Measurements from ENCODE around the gene PLA1A.

Gene PLA1A

DNA sequence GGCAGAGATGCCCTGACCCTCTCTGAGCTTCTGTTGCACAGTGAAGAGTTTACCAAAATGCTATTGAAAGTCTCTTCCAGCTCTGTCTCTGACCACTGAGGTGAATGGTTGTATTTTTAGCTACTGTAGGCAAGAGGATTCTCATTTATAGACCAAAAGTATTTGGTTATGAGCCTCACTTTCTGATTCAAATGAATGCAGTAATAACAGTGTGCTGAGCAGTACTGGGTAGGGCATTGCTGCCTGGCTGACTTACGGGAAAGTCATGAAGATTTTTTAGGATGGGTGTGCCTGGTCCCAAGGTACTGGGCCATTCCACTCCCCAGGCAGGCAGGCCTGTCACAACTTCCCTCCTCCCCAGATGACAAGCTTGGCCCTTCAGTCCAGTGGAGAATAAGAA is 15.5 kb downstream of the PLA1A start:
- DNase-seq = no peak

DNA sequence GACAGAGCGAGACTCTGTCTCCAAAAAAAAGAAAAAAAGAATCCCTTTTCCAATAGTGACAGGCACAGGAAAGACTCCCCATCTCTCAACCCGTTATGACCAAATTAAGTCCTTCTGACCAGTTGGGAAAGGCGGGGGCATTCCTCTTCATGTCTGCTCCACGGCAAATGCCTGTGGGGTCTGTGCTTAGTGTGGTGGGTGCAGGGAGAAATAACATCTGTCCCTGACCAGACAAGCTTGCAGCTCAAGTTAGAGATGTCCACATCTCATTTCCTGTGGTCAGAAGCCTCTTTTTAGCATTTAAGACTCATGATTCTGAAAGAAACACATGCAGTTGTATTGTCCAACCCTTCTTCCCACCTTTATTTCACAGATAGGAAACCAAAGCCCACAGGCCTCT is 16.2 kb downstream of the PLA1A start:
- DNase-seq = no peak

DNA sequence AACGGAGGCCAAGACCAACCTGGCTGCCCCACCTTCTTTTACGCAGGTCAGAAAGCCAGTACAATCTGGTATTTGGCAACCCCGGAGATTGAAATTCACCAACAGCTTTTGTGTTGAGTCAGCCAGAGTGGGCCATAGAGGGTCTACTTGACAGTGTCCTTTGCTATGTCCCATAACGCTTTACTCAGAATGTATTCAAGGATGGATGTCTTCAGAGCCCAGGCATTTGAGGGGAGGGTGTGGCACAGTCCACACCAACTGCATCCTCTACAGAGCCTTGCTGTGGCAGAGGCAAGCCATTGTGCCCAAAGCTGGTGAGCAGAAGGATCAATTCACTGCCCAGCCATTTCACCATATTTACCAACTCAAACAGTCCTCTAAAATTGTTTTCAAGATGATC is 18.4 kb downstream of the PLA1A start:
- no peak for DNase-seq

GRCh38 chr3:119619094-119619493 is 21.4 kb downstream of the PLA1A start:
- no peak for DNase-seq

DNA sequence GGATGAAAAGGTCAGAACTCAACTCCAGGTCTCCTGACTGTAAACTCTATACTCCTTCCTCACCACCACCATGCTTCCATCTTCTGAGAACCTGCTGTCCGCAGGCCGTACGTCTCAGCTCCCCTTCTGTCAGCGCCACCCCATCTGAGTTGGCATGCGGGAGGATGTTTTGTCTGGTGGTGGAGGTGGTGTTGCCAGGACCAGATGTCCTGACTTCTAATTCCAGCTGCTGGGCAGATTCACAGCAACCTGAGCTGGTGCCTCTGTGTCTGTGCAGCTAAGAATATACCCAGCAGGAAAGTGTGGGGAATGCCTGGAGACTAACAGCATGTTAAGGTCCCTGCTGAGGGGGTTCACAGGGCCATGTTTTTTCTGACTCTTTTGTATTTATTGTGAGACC is 23.2 kb downstream of the PLA1A start:
- DNase-seq = no peak

GRCh38 chr3:119624002-119624720 is 26.5 kb downstream of the PLA1A start:
- DNase-seq = no peak

GRCh38 chr3:119625451-119626153 is 27.9 kb downstream of the PLA1A start:
- no peak for DNase-seq

DNA sequence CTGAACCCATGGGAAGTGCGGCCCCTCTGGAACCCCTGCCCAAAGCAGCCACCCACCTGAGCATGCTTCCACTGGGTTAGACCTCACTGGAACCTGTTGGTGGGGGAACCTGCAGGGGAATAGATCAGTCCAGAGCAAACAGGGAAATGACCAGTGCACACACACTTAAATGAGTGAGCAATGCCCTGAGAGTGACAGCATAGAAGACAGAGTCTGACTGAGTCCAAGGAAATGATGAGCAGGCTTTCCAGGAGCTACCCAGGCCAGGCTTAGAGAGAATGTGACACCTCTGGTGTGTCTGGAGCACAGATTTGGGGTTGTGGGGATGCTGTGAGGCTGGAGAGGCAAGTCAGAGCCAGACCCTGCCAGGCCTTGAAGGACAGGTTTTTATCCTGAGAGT is 28.5 kb downstream of the PLA1A start:
- DNase-seq = no peak

- DNase-seq = peak; percentile 58
Measured at GRCh38 chr3:119627461-119627860, 29.8 kb downstream of the PLA1A start.

DNA sequence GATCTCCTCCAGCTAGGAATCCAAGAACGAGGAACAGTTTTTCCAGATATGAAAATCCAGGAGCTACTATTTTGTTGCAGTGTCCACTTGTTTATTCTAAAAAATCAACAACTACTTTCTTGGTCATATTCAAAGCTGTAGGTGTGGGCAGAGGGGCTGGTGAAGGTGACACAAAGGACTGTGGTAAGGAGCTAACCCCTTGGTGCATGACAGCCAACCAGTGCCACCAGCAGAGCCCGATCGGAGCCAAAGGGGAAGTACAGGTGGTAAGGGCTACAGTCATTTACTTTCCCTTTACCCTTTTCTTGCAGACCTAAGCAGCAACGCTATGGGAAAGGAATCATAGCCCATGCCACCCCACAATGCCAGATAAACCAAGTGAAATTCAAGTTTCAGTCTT is 30.7 kb downstream of the PLA1A start:
- peak; percentile 54 for DNase-seq

DNA sequence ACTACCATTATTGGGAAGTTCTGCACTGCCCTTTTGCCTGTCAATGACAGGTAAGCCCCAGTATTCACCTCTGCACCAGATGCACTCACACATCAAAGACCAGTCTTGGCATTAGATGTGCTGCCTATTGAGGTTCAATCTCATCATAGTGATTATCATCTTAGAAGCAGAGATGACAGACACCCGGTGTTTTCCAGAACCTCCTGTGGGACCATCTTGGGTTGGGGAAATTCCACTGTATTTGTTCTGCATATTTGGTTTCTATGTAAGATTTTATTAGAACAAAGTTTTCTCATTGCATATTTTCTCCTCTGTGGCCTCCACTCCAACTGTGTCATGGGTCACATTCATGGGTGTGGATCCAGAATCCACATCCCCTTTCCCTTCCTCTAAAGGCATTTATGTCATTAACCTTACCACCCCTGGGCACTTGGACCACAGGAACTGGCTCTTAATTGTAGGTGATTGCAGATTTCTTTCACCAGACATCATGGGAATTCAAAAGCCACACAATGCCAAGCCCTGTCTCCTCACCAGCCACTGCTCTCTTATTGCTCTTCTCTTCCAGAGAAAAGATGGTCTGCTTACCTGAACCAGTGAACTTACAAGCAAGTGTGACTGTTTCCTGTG is 31.2 kb downstream of the PLA1A start:
- peak; percentile 50 for DNase-seq

DNA sequence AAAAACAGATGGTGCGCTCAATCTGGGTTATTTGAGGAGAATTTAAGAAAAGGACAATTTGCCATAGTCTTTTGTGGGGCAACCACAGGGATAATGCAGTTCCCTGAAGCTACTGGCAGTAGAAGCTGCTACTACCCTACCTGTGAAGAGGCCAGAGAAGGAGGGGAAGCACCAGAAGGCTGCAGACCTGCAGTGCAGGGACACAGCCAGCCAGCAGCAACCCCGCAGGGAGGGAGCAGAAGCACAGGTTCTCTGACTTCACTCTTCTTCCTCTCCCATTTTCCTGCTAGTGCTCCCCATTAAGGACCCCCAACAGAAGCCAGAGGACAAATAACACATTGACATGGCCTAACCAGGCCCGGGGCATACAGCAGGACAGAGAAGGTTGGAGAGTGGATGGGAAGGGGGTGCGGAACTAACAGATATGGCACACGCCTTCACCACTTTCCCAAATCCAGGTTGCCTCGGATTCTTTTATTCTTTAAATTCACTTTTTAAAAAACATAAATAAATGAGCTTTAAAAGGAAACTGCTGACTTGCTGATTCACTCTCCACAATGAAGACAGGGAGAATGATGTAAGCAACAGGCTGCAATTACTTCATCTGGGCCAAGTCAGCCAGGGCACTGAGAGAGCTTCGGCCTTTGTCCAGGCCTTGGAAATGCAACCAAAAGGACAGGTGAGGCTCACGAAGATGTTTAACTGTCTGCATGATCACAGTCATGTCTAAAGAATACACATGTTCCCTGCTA is 32.6 kb downstream of the PLA1A start:
- DNase-seq = no peak

- DNase-seq = no peak
Measured at GRCh38 chr3:119630880-119631329, 33.2 kb downstream of the PLA1A start.

- no peak for DNase-seq
Measured at GRCh38 chr3:119631516-119631915, 33.8 kb downstream of the PLA1A start.

- DNase-seq = no peak
Measured at GRCh38 chr3:119632216-119632615, 34.5 kb downstream of the PLA1A start.

DNA sequence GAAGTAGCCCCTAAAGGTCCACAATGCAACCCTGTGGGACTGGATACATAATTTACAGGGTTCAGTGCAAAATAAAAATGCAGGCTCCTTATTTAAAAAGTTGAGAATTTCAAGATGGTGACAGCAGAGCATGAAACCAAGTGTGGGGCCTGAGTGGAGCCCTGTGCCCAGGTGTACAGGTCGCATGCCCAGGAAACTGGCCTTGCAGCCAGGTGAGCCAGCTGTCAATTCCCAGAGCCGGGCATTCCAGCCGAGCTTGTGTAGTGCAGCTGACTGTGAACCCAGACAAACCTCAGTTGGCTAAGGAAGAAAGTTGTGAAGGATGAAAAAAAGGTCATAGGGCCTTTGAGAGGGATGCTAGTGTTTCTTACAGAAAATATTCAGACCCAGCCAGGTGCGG is 35.1 kb downstream of the PLA1A start:
- DNase-seq = no peak

GRCh38 chr3:119635719-119636118 is 38.0 kb downstream of the PLA1A start:
- no peak for DNase-seq

- DNase-seq = no peak
Measured at GRCh38 chr3:119636249-119636648, 38.6 kb downstream of the PLA1A start.

DNA sequence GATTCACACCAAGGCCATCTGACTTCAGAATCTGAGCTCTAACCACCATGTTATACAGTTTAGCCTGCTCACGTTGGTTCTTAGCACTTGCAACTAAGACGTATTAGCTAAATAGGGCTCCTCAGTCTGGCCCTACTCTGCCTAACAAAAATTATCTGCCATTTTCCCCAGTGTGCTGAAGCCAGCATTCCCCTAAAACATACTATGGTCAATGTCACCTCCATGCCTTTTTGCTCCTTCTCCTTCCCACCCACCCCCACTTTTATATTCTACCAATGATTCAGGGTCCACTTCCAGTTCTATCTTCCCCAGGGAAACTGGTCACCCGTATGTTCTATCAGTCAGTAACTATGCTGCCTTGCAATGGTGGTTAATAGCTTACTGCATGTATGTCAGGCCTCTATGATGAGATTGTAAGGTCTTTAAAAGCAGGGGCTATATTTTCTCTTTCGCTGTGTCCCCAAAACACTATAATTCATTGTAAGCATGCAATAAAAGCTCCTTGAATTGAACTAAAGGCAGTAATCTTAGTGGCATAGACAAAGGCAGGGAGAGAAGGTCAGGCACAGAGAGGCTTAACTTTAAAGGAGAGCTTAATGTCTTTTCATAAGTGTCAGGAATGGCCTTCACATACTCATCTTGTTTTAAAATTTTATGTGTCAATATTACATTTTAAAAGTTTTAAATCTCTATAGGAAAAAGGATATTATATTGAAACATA is 39.4 kb downstream of the PLA1A start:
- no peak for DNase-seq

GRCh38 chr3:119637679-119638477 is 40.2 kb downstream of the PLA1A start:
- peak; percentile 40 for DNase-seq

DNA sequence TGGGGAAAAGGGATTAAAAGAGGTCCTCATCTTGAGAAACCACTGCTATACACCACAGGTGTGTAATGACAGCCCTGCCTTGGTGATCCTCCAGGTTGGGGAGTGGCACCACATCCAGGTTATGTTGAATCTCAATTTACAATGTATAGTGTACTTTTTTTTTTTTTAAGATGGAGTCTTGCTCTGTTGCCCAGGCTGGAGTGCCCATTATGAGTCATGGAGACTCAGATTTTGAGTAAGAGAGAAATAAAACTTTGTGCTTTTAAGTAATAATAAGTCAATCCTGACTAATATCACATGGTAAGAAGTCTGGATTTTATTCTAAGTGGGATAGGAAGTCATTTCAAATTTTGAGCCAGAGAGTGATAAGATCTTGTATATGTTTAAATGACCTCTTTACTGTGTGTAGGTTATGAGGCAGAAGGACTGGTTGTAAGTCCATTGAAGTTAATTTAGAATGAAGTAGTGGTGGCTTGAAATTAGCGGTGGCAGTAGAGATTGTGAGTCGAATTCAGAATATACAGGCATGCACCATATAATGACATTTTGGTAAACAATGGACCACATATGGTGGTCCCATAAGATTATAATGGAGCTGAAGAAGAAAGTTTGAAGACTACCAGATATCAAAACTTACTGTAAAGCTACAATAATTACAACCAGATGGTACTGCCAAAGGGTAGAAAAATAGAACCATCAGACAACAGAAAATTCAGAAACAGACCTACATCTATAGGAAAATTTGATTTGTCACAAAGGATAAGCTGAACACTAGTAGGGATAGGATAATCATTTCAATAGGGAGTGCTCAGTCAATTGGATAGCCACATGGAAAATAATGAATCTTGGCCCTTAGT is 42.0 kb downstream of the PLA1A start:
- DNase-seq = no peak

Data from CD4-positive, alpha-beta T cell treated with Interleukin-15 for 1 hour (primary cell).